ENCODE measurements around the gene PXDC1.

PXDC1 gene

DNA sequence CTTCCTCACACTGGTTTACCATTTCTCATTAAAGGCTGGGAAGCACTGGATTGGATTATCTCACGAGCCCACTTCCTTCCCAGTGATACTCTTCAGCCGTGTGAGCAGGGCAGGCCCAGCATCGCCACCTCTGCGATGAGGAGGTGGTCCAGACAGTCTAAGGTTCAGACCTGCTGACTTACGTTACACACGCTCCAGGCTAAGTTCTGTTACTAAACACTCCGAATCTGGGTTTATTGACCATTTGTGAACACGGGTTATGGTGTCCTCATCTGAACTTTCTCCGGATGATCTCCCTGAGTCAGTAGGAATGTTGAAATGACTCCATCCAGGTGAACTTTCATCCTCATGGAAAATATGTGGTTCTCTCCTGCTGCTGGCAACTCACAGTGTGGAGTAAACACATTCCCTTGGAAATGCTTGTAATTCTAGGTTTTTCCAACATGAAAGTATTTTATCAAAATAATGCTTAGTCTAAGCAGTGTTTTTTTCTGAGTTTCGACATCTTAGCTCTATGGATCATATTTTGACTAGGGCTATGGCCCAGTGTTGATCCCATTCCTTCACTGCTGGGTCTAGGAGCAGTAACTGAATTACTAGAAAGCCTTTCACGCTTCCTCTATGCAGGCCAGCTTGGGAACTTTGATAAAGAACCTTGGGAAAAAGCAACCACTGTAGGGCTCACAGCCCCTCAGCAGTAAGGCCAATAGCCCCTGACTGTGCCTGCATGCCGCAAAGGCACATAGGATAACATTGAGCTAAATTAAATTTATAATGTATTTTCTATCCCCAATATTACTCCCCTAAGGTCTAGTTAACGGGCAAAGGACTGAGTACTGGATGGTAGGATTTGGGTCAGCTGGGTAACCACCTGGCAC, 37.7 kb upstream of the PXDC1 start:
- DNase-seq, result no peak
- TF ChIP-seq GATA1 (IDR thresholded peaks at IDR 0.05; ENCODE audit: low read depth, low read length) (no peak), POLR2A (IDR thresholded peaks at IDR 0.05; ENCODE audit: low read length) (no peak)

GRCh38 chr6:3788408-3789017, 37.0 kb upstream of the PXDC1 start:
- TF ChIP-seq GATA1 (IDR thresholded peaks at IDR 0.05; ENCODE audit: low read depth, low read length) (no peak), POLR2A (IDR thresholded peaks at IDR 0.05; ENCODE audit: low read length) (no peak)
- no peak for DNase-seq

- DNase-seq, result no peak
- TF ChIP-seq GATA1 (IDR thresholded peaks at IDR 0.05; ENCODE audit: low read depth, low read length) (no peak), POLR2A (IDR thresholded peaks at IDR 0.05; ENCODE audit: low read length) (no peak)
Observed at GRCh38 chr6:3786141-3786540, 34.6 kb upstream of the PXDC1 start.

DNA sequence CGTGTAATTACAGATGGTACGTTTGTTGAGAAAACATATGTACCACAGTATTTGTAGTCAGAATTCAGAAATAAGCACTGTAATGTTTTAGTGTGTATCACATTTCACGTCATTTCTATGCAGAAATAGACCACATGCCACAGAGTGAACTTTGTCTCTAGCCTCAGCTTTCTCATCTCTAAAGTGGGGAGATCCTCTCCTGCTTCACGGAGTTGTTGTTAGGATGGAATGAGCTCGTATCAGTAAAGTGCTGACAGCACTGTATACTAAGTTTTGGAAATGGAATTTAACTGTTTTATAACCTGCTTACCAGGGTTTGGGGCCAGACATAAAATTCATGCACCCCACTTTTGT, 34.2 kb upstream of the PXDC1 start:
- DNase-seq, result no peak
- TF ChIP-seq GATA1 (IDR thresholded peaks at IDR 0.05; ENCODE audit: low read depth, low read length) (no peak), POLR2A (IDR thresholded peaks at IDR 0.05; ENCODE audit: low read length) (no peak)

DNA sequence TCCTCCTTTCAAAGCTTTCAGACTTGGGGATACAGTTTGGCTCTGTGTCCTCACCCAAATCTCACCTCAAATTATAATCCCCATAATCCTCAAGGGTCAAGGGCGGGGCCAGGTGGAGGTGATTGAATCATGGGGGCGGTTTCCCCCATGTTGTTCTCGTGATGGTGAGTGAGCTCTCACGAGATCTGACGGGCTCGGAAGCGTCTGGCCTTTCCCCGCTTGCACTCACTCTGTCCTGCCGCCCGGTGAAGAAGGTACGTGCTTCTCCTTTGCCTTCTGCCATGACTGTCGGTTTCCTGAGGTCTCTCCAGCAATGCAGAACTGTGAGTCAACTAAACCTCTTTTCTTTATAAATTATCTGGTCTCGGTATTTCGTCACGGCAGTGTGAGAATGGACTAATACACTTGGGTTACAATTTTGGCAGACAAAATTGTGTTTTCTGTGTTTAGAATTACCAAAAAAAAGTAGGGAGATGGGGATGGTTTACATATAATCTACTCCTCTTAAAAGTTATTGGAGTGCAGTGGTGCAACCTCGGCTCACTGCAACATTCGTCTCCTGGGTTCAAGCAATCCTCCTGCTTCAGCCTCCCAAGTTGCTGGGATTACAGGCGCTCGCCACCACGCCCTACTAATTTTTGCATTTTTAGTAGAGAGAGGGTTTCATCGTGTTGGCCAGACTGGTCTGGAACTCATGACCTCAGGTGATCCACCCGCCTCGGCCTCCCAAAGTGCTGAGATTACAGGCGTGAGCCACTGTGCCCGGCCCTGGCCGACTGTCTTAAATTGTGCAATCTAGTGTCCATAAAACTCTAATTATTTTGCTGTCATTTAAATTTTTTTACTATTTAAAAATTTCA, 33.6 kb upstream of the PXDC1 start:
- DNase-seq, result no peak
- no peak for TF ChIP-seq POLR2A (IDR thresholded peaks at IDR 0.05; ENCODE audit: low read length)
- TF ChIP-seq GATA1 (IDR thresholded peaks at IDR 0.05; ENCODE audit: low read depth, low read length), result no peak

DNA sequence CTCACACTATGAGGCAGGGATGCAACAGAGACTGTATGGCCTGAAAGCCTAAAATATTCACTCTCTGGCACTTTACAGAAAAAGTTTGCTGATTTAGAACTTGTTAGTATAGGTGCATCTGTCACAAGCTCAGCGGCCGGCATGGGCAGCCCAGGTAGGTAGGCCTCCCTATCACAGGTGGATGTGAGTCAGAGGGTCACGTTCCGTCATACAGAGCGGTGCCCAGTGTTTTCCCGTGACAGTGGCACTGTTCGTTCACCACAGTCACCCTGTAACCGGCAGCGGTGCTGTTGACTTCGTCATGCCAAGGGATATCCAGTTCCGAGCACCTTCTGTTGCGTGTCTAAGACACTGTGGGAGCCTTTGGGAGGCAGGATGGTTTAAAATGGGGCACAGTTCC, 32.9 kb upstream of the PXDC1 start:
- TF ChIP-seq GATA1 (IDR thresholded peaks at IDR 0.05; ENCODE audit: low read depth, low read length), result no peak
- no peak for TF ChIP-seq POLR2A (IDR thresholded peaks at IDR 0.05; ENCODE audit: low read length)
- DNase-seq, result no peak

- TF ChIP-seq POLR2A (IDR thresholded peaks at IDR 0.05; ENCODE audit: low read length) (no peak), GATA1 (IDR thresholded peaks at IDR 0.05; ENCODE audit: low read depth, low read length) (no peak)
- DNase-seq, result no peak
Observed at GRCh38 chr6:3782876-3783832, 31.6 kb upstream of the PXDC1 start.

DNA sequence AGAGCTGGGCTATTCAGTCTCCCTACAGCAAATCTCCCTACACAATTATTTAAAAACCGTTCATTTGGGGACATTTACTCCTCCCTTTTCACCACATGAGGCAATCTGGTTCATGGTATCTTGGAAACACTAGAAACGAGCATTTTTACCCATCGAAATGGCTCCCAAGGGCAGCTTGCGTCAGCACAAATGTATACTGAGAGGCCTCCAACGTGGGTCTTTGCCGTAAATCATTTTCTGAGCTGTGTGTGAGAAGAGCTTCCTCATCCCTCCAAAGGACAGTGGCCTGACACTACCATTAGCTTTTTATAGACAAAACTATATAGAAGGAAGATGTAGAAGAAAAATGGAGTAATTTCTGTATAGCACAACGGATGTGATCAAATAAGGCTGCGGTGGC, 30.0 kb upstream of the PXDC1 start:
- no peak for TF ChIP-seq POLR2A (IDR thresholded peaks at IDR 0.05; ENCODE audit: low read length)
- TF ChIP-seq GATA1 (IDR thresholded peaks at IDR 0.05; ENCODE audit: low read depth, low read length), result no peak
- no peak for DNase-seq

- TF ChIP-seq POLR2A (IDR thresholded peaks at IDR 0.05; ENCODE audit: low read length), result no peak
- no peak for TF ChIP-seq GATA1 (IDR thresholded peaks at IDR 0.05; ENCODE audit: low read depth, low read length)
- no peak for DNase-seq
Observed at GRCh38 chr6:3779574-3779849, 28.0 kb upstream of the PXDC1 start.

DNA sequence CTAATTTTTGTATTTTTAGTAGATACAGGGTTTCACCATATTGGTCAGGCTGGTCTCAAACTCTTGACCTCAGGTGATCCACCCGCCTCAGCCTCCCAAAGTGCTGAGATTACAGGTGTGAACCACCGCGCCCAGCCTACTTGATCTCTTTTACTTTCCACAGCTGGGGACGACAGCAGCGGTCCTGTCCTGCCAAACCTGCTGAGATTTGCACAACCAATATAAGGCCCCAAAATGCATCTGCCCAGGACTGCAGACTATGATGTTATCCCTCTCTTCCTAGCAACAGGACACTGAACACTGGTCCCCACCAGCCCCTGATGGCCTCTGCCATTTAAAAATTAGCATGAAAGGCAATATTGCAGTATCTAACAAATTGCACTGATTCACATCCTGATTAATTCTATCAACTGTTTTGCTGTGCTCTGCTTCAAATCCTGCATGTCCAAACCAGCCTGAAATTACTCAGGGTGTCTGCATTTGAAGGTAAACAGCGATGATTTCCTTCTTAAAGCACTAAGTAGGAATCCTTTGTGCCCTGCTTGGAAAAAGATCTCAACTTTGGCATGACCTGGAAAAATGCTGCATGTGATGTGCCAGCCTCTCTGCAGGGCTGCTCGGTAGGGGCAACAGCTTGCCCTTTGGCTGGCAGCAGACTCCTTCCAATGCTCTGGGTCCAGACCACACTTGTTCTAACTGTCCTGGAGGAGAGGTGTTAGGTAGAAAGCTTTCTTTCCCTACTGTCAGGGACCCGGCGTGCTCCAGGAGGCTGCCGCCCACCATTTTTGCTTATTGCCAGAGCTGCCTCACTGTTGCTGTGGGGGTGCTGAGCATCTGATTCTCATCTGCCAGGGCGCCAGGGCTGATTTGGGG, 27.4 kb upstream of the PXDC1 start:
- no peak for DNase-seq
- TF ChIP-seq POLR2A (IDR thresholded peaks at IDR 0.05; ENCODE audit: low read length) (no peak), GATA1 (IDR thresholded peaks at IDR 0.05; ENCODE audit: low read depth, low read length) (no peak)

- no peak for DNase-seq
- TF ChIP-seq GATA1 (IDR thresholded peaks at IDR 0.05; ENCODE audit: low read depth, low read length) (no peak), POLR2A (IDR thresholded peaks at IDR 0.05; ENCODE audit: low read length) (no peak)
Observed at GRCh38 chr6:3777730-3778461, 26.4 kb upstream of the PXDC1 start.
